Right lobe of liver (tissue), 4 donors: ENCODE data around the gene USP30.

Experiments used
- CTCF ChIP-seq, 4 donors: fragments of 200-600 bp in 3 of 4; fragments of 450-650 bp in 1 of 4; IDR thresholded peaks; one replicate each; pipeline versions ENCODE4 v1.5.1 to v1.8.0; 2016 to 2022; ENCODE audit warnings: antibody characterized with exemption in 4 of 4, mild to moderate bottlenecking in 2 of 4
- POLR2A ChIP-seq: fragments of 450-650 bp; IDR thresholded peaks from one replicate; pipeline ENCODE4 v1.6.1; 2017; ENCODE audit warnings: antibody characterized with exemption, mild to moderate bottlenecking
- donor health status: DM: no; HTN: no; CAD: no.
- donor health status: DM: no; HTN: no; CAD: no.
- donor health status: DM: no; HTN: yes; CAD: no.

DNA sequence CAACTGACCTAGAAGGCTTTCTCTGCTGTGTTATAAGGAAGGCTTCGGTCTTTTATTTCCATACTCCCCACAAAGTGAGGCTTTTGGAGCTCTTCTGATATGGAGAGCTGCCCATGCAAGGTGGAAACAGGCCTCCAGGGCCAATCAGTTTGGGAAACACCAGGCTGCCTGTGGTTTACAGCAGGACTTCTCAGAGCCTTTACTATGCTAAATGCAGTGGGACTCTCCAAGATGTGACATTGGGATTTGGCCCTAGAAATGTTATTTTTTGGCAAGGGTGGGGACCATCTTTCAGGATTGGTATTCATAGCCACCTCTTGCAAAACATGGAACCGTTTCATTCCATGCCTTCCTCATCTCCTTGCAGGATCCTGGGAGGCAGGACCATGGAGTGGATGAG is 67.7 kb downstream of the USP30 start:
- TF ChIP-seq POLR2A (no peak), CTCF (IDR thresholded peaks at IDR 0.05) (no peak)
